SK-N-SH (cell line): ENCODE results near the gene DDX1. TPM values are rescaled to one million over a fixed set of nuclear protein-coding genes. Genes with fewer than 3 reads are reported as not detected.

Experiments
- CTCF ChIA-PET: fragments of 300-600, 350-600 bp; formaldehyde crosslinking; extraction: SDS; loops from one replicate; lab custom pipeline; 2021; lab: Yijun Ruan, JAX
- POLR2A ChIA-PET: fragments of 350-600 bp; sonication (Branson Sonifier 250); formaldehyde crosslinking; extraction: SDS; loops from one replicate; lab custom pipeline; 2020; ENCODE audit warnings: antibody characterized with exemption, inconsistent platforms; lab: Yijun Ruan, JAX
- DNase-seq: peaks from one replicate; pipeline ENCODE4 v3.0.0; 2012
- H2AFZ ChIP-seq: fragments of 200-600 bp; sonication (generic); 2 replicates; pipeline ENCODE4 v1.8.1; 2016; ENCODE audit warnings: antibody characterized with exemption, mild to moderate bottlenecking, low read depth
- H3F3A ChIP-seq: fragments of 200-600 bp; sonication (generic); replicated peaks from 2 replicates; pipeline ENCODE3; 2016; ENCODE audit warnings: antibody characterized with exemption, mild to moderate bottlenecking; ENCODE audit not compliant: insufficient read depth
- H3K27ac ChIP-seq, 2 experiments: fragments of 200-500 bp in 1 of 2; fragments of 200-600 bp in 1 of 2; sonication (Bioruptor generic) in 1 of 2; sonication (generic), shearing (Covaris generic) in 1 of 2; 2 replicates each; pipeline versions ENCODE4 v1.5.1 to v1.6.1; 2014 to 2016; ENCODE audit warnings: low read depth in 2 of 2, inconsistent platforms in 1 of 2, low read length in 1 of 2, mild to moderate bottlenecking in 1 of 2, mixed read lengths in 1 of 2
- H3K27me3 ChIP-seq: fragments of 200-600 bp; sonication (generic), shearing (Covaris generic); 2 replicates; pipeline ENCODE4 v1.6.1; 2016; ENCODE audit warnings: mixed run types; ENCODE audit not compliant: insufficient read depth
- H3K36me3 ChIP-seq, 2 experiments: fragments of 200-500 bp in 1 of 2; fragments of 200-600 bp in 1 of 2; sonication (Bioruptor generic) in 1 of 2; sonication (generic) in 1 of 2; replicated peaks in 1 of 2; 2 replicates each; pipeline versions ENCODE3 to v1.5.1; 2014 to 2016; ENCODE audit warnings: low read length in 1 of 2, mild to moderate bottlenecking in 1 of 2; ENCODE audit not compliant: insufficient read depth in 2 of 2, control insufficient read depth in 1 of 2
- H3K4me1 ChIP-seq, 2 experiments: fragments of 200-500 bp in 1 of 2; fragments of 200-600 bp in 1 of 2; sonication (Bioruptor generic) in 1 of 2; sonication (generic), shearing (Covaris generic) in 1 of 2; 2 replicates each; pipeline versions ENCODE4 v1.5.1 to v1.6.1; 2014 to 2016; ENCODE audit warnings: low read depth in 1 of 2, low read length in 1 of 2, mixed run types in 1 of 2; ENCODE audit not compliant: insufficient read depth in 2 of 2, control insufficient read depth in 1 of 2
- H3K4me2 ChIP-seq: fragments of 200-600 bp; sonication (generic), shearing (Covaris generic); 2 replicates; pipeline ENCODE4 v1.6.1; 2017; ENCODE audit warnings: mixed run types
- H3K4me3 ChIP-seq, 2 experiments: fragments of 200-500 bp in 1 of 2; fragments of 200-600 bp in 1 of 2; sonication (Bioruptor generic) in 1 of 2; sonication (generic), shearing (Covaris generic) in 1 of 2; 2 replicates each; pipeline versions ENCODE4 v1.5.1 to v1.8.1; 2014 to 2016; ENCODE audit warnings: low read depth in 2 of 2, inconsistent platforms in 1 of 2, low read length in 1 of 2, mild to moderate bottlenecking in 1 of 2, mixed read lengths in 1 of 2, moderate library complexity in 1 of 2
- H3K79me2 ChIP-seq: fragments of 200-600 bp; sonication (generic); 2 replicates; pipeline ENCODE4 v1.8.1; 2017; ENCODE audit warnings: mild to moderate bottlenecking; ENCODE audit not compliant: insufficient read depth
- H3K9ac ChIP-seq: fragments of 200-600 bp; sonication (generic); 2 replicates; pipeline ENCODE4 v1.6.1; 2017; ENCODE audit warnings: mixed run types
- H3K9me2 ChIP-seq: fragments of 200-600 bp; sonication (generic); 2 replicates; pipeline ENCODE4 v1.6.1; 2017; ENCODE audit warnings: mixed run types
- H3K9me3 ChIP-seq: fragments of 200-600 bp; sonication (generic); 2 replicates; pipeline ENCODE4 v1.6.1; 2017; ENCODE audit warnings: mixed run types, mild to moderate bottlenecking, moderate library complexity
- H4K20me1 ChIP-seq: fragments of 200-600 bp; sonication (generic); 2 replicates; pipeline ENCODE4 v1.6.1; 2017; ENCODE audit warnings: mild to moderate bottlenecking, mixed run types; ENCODE audit not compliant: insufficient read depth
- ELF1 ChIP-seq: IDR thresholded peaks from 2 replicates; pipeline ENCODE4 v1.4.0; 2012
- FOSL2 ChIP-seq: IDR thresholded peaks from 2 replicates; pipeline ENCODE4 v1.4.0; 2012; ENCODE audit warnings: low read depth, mild to moderate bottlenecking, moderate library complexity, borderline replicate concordance
- GABPA ChIP-seq: IDR thresholded peaks from 2 replicates; pipeline ENCODE4 v1.4.0; 2012; ENCODE audit warnings: low read depth, mild to moderate bottlenecking
- GATA2 ChIP-seq: sonication (generic); formaldehyde crosslinking; IDR thresholded peaks from 2 replicates; pipeline ENCODE4 v1.5.0; 2020; ENCODE audit warnings: mild to moderate bottlenecking, missing genetic modification reagents
- JUND ChIP-seq: IDR thresholded peaks from 2 replicates; pipeline ENCODE4 v1.4.0; 2012
- MXI1 ChIP-seq: IDR thresholded peaks from 2 replicates; pipeline ENCODE4 v1.6.1; 2012; ENCODE audit warnings: mild to moderate bottlenecking, low read depth, low read length, improper control_type of control experiment
- POLR2AphosphoS5 ChIP-seq: IDR thresholded peaks from 2 replicates; pipeline ENCODE4 v1.6.1; 2012; ENCODE audit warnings: low read depth, low read length
- RAD21 ChIP-seq: IDR thresholded peaks from 2 replicates; pipeline ENCODE4 v1.6.1; 2012; ENCODE audit warnings: mild to moderate bottlenecking, low read length
- RCOR1 ChIP-seq: fragments of 150-350 bp; IDR thresholded peaks from 2 replicates; pipeline ENCODE4 v1.6.1; 2017; ENCODE audit warnings: antibody characterized with exemption, low read length
- RFX5 ChIP-seq: IDR thresholded peaks from 2 replicates; pipeline ENCODE4 v1.6.1; 2012; ENCODE audit warnings: mild to moderate bottlenecking, improper control_type of control experiment, low read length
- TAF1 ChIP-seq: IDR thresholded peaks from 2 replicates; pipeline ENCODE4 v1.6.1; 2012; ENCODE audit warnings: low read depth, mild to moderate bottlenecking, low read length, moderate library complexity, borderline replicate concordance
- YY1 ChIP-seq: IDR thresholded peaks from 2 replicates; pipeline ENCODE4 v1.4.0; 2012; ENCODE audit warnings: low read depth, mild to moderate bottlenecking
- ZBTB33 ChIP-seq: IDR thresholded peaks from 2 replicates; pipeline ENCODE4 v1.4.0; 2012; ENCODE audit warnings: low read depth, borderline replicate concordance
- WGBS: methylation state at CpG from one replicate; pipeline ENCODE4 v1.1.6; 2017; ENCODE audit warnings: low lambda C conversion rate; 5-methylcytosine and 5-hydroxymethylcytosine counted together
- polyA plus RNA-seq, 3 experiments: library from polyadenylated mRNA; depleted of rRNA; stranded (reverse); fragments of >200 nt; gene quantifications; 2 replicates each; pipeline ENCODE4 v1.2.3, GENCODE V29; 2012
- TF ChIP-seq, protein P1 (sequence below): fragments of 150-350 bp; IDR thresholded peaks from 2 replicates; pipeline ENCODE4 v1.6.1; 2017; ENCODE audit warnings: antibody characterized with exemption, low read length, low read depth, borderline replicate concordance
- TF ChIP-seq, protein P2 (sequence below): IDR thresholded peaks from 2 replicates; pipeline ENCODE4; 2012
- TF ChIP-seq, protein P3 (sequence below): IDR thresholded peaks from 2 replicates; pipeline ENCODE4 v1.6.1; 2012; ENCODE audit warnings: mild to moderate bottlenecking, low read depth, low read length, moderate library complexity
- TF ChIP-seq, protein P4 (sequence below): IDR thresholded peaks from 2 replicates; pipeline ENCODE4 v1.4.0; 2012; ENCODE audit warnings: low read depth, borderline replicate concordance
- TF ChIP-seq, protein P5 (sequence below): IDR thresholded peaks from 2 replicates; pipeline ENCODE4 v1.4.0; 2012; ENCODE audit warnings: low read depth

The DDX1 gene
- polyA plus RNA-seq, 1 of the 3 experiments (the other 2 are of a cell fraction): 54.5 TPM

- TF ChIP-seq, protein P1, sequence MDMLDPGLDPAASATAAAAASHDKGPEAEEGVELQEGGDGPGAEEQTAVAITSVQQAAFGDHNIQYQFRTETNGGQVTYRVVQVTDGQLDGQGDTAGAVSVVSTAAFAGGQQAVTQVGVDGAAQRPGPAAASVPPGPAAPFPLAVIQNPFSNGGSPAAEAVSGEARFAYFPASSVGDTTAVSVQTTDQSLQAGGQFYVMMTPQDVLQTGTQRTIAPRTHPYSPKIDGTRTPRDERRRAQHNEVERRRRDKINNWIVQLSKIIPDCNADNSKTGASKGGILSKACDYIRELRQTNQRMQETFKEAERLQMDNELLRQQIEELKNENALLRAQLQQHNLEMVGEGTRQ: no peak
- TF ChIP-seq, all 33 proteins: peak for 0
Observed at GRCh38 chr2:15557887-15558311, 33.8 kb upstream of the DDX1 start (continued).

- ChIA-PET POLR2A (no interaction called here), CTCF (interaction anchor here (1.5 to 4.8 kb wide), 3 partner anchors 12 to 17 kb away, joined by 5 to 36 read pairs (median 18); no protein-coding TSS in a partner anchor)
- Histone ChIP-seq H3K9ac (peak overlapping the region; percentile 35; the same call in 1 of the 2 replicates), H3F3A (peaks cover 8% of the 10 kb centered on the region), H2AFZ (no peak overlapping the region), H3K4me2 (peak overlapping the region; percentile 92), H3K27me3 (no peaks in the 10 kb centered on the region), H3K79me2 (peaks cover 64% of the 10 kb centered on the region), H4K20me1 (peaks cover 9% of the 10 kb centered on the region; the same call in 1 of the 2 replicates), H3K9me3 (no peaks in the 10 kb centered on the region), H3K9me2 (no peaks in the 10 kb centered on the region), H3K4me3 (peak overlapping the region; percentile 87 to 98; a peak in 3 of 4 replicates), H3K4me1 (peaks cover 5 to 15% of the 10 kb centered on the region in 2 experiments; a peak in 2 of 4 replicates), H3K27ac (no peak overlapping the region; a peak in 1 of 4 replicates), H3K36me3 (peaks cover 13 to 14% of the 10 kb centered on the region in 2 experiments)
- WGBS: 69% methylated on average over 6 of the region's 6 CpGs
- DNase-seq: no peak
- TF ChIP-seq RCOR1 (no peak), RAD21 (no peak), GATA2 (CRISPR knock-in tag) (no peak), ZBTB33 (no peak), JUND (no peak), GABPA (no peak), RFX5 (no peak), FOSL2 (no peak), TAF1 (no peak), YY1 (no peak), MXI1 (no peak), POLR2AphosphoS5 (no peak), ELF1 (no peak)
- TF ChIP-seq, protein P2, sequence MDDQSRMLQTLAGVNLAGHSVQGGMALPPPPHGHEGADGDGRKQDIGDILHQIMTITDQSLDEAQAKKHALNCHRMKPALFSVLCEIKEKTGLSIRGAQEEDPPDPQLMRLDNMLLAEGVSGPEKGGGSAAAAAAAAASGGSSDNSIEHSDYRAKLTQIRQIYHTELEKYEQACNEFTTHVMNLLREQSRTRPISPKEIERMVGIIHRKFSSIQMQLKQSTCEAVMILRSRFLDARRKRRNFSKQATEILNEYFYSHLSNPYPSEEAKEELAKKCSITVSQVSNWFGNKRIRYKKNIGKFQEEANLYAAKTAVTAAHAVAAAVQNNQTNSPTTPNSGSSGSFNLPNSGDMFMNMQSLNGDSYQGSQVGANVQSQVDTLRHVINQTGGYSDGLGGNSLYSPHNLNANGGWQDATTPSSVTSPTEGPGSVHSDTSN: no peak
- TF ChIP-seq, protein P3, sequence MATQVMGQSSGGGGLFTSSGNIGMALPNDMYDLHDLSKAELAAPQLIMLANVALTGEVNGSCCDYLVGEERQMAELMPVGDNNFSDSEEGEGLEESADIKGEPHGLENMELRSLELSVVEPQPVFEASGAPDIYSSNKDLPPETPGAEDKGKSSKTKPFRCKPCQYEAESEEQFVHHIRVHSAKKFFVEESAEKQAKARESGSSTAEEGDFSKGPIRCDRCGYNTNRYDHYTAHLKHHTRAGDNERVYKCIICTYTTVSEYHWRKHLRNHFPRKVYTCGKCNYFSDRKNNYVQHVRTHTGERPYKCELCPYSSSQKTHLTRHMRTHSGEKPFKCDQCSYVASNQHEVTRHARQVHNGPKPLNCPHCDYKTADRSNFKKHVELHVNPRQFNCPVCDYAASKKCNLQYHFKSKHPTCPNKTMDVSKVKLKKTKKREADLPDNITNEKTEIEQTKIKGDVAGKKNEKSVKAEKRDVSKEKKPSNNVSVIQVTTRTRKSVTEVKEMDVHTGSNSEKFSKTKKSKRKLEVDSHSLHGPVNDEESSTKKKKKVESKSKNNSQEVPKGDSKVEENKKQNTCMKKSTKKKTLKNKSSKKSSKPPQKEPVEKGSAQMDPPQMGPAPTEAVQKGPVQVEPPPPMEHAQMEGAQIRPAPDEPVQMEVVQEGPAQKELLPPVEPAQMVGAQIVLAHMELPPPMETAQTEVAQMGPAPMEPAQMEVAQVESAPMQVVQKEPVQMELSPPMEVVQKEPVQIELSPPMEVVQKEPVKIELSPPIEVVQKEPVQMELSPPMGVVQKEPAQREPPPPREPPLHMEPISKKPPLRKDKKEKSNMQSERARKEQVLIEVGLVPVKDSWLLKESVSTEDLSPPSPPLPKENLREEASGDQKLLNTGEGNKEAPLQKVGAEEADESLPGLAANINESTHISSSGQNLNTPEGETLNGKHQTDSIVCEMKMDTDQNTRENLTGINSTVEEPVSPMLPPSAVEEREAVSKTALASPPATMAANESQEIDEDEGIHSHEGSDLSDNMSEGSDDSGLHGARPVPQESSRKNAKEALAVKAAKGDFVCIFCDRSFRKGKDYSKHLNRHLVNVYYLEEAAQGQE: no peak
- TF ChIP-seq, protein P1: no peak
- TF ChIP-seq, protein P4, sequence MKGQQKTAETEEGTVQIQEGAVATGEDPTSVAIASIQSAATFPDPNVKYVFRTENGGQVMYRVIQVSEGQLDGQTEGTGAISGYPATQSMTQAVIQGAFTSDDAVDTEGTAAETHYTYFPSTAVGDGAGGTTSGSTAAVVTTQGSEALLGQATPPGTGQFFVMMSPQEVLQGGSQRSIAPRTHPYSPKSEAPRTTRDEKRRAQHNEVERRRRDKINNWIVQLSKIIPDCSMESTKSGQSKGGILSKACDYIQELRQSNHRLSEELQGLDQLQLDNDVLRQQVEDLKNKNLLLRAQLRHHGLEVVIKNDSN: no peak
- TF ChIP-seq, protein P5, sequence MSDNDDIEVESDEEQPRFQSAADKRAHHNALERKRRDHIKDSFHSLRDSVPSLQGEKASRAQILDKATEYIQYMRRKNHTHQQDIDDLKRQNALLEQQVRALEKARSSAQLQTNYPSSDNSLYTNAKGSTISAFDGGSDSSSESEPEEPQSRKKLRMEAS: no peak
Observed at GRCh38 chr2:15559379-15560139, 32.1 kb upstream of the DDX1 start.
